ENCODE data around the gene ZNF543.

DNA sequence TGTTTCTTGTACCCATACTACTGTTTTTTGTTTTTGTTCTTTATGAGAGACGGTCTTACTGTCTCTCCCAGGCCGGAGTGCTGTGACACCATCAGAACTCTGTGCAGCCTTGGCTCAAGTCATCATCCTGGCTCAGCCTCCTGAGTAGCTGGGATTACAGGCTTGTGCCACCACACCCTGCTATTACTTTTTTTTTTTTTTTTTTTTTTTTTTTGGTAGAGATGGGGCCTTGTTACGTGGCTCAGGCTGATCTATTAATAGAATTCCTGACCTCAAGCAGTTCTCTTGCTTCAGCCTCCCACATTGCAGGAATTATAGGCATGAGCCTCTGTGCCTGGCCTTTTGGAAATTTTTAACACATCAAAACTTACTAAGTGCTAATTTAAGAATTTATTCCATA is 27.9 kb downstream of the ZNF543 start:
- TF ChIP-seq EZH2 (IDR thresholded peaks at IDR 0.05; ENCODE audit: low read depth), result no peak
- TF ChIP-seq, protein P1, sequence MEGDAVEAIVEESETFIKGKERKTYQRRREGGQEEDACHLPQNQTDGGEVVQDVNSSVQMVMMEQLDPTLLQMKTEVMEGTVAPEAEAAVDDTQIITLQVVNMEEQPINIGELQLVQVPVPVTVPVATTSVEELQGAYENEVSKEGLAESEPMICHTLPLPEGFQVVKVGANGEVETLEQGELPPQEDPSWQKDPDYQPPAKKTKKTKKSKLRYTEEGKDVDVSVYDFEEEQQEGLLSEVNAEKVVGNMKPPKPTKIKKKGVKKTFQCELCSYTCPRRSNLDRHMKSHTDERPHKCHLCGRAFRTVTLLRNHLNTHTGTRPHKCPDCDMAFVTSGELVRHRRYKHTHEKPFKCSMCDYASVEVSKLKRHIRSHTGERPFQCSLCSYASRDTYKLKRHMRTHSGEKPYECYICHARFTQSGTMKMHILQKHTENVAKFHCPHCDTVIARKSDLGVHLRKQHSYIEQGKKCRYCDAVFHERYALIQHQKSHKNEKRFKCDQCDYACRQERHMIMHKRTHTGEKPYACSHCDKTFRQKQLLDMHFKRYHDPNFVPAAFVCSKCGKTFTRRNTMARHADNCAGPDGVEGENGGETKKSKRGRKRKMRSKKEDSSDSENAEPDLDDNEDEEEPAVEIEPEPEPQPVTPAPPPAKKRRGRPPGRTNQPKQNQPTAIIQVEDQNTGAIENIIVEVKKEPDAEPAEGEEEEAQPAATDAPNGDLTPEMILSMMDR (conservative IDR thresholded peaks at IDR 0.05), result no peak

All from PC-9 (cell line).